IPS DF 6.9 (cell line): ENCODE data around the gene S1PR1.

Source experiments
- DNase-seq: peaks from one replicate; pipeline ENCODE4 v3.0.0-alpha.2; 2013; ENCODE audit warnings: low read depth, low spot score
- H3K27ac ChIP-seq: one replicate; pipeline ENCODE4 v1.5.1; 2013; ENCODE audit warnings: low read length, control low read depth
- H3K27me3 ChIP-seq: 2 replicates; pipeline ENCODE4 v1.6.1; 2013; ENCODE audit warnings: mild to moderate bottlenecking, low read length; ENCODE audit not compliant: control insufficient read depth, insufficient read depth
- H3K36me3 ChIP-seq: 2 replicates; pipeline ENCODE4 v1.6.1; 2013; ENCODE audit warnings: low read length; ENCODE audit not compliant: control insufficient read depth, insufficient read depth
- H3K4me1 ChIP-seq: 2 replicates; pipeline ENCODE4 v1.6.1; 2013; ENCODE audit warnings: low read length; ENCODE audit not compliant: control insufficient read depth, insufficient read depth
- H3K4me3 ChIP-seq: 2 replicates; pipeline ENCODE4 v1.5.1; 2013; ENCODE audit warnings: mild to moderate bottlenecking, low read length
- H3K9me3 ChIP-seq: 2 replicates; pipeline ENCODE4 v1.6.1; 2013; ENCODE audit warnings: low read length, inconsistent platforms; ENCODE audit not compliant: control insufficient read depth, insufficient read depth
- WGBS: extraction: QIAGEN DNeasy Blood & Tissue Kit; methylation state at CpG from one replicate; pipeline ENCODE4 v1.1.7; 2013; ENCODE audit warnings: mixed read lengths, missing lambda C conversion rate; ENCODE audit not compliant: insufficient read length, insufficient coverage; 5-methylcytosine and 5-hydroxymethylcytosine counted together

S1PR1 gene

GRCh38 chr1:101245246-101245927 is 8.6 kb downstream of the S1PR1 start:
- Histone ChIP-seq H3K27ac (no peak overlapping the region), H3K4me3 (no peak overlapping the region), H3K9me3 (no peaks in the 10 kb centered on the region), H3K27me3 (no peaks in the 10 kb centered on the region), H3K36me3 (no peaks in the 10 kb centered on the region), H3K4me1 (no peaks in the 10 kb centered on the region)
- WGBS: no CpG with 5 or more reads among the region's 2 CpGs
- no peak for DNase-seq

DNA sequence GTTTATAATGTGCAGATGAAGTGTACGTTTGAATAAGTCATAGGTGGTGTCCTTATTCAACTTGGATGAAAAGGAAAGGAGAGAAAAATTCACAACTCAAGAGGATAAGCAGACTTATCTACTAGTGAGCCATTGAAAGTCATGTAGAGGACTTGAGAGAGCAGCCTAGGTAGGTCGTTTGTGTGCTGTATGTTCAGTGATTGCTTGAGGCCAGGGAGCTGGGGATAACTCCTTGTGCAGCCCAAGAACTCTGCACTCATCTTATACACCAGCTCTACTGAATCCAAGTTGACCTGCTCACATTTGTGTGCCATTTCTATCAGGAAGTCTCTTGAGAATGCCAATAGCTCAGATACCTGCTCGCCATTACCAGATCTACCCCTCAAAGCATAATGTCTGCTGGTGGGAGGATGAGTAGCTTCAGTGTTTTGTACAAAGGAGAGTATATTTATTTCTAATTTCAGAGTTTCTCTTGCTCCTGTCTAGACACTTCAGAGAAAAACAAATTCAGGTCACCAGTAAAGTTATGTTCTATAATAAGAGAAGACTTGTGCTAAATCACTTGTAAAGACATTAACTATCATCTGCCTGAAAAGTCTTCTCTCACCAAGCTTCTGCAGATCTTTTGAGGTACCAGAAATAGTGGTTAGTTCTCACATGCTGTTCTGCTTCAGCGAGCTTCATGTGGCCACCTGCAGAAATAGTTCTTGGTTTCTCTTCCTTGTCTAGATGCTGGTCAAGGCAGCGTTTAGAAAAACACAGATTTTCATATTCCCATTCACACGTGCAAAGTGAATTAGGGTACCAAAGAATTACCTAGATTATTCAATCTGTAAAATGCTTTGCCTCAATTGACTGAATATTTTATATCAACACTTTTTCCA is 10.8 kb downstream of the S1PR1 start:
- Histone ChIP-seq H3K27me3 (no peaks in the 10 kb centered on the region), H3K36me3 (no peaks in the 10 kb centered on the region), H3K4me1 (no peaks in the 10 kb centered on the region), H3K4me3 (no peak overlapping the region), H3K9me3 (no peaks in the 10 kb centered on the region), H3K27ac (no peak overlapping the region)
- WGBS: no CpG with 5 or more reads among the region's 6 CpGs
- no peak for DNase-seq

DNA sequence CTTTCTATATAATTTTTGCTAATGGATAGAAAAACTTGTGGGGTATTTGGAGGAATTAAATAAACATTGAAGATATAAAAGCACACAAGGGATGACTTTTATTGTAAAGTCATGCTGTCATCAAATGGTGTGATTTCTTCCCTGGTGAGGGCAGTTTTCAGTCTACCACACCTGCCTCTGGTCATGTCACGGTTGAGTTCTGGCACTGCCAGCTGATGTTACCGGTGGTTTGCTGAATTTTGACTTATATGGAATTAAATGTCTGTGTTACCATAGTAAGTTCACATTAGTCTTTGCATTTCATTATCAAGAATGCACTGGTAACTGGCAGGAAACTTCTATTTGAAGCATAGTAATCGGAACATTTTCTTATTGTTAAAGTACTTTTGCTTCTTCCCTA is 13.4 kb downstream of the S1PR1 start:
- DNase-seq: no peak
- H3K27me3 ChIP-seq: no peaks in the 10 kb centered on the region
- no peak overlapping the region for H3K27ac ChIP-seq
- no CpG with 5 or more reads among the region's 3 CpGs for WGBS
- no peaks in the 10 kb centered on the region for H3K9me3 ChIP-seq
- no peaks in the 10 kb centered on the region for H3K36me3 ChIP-seq
- H3K4me1 ChIP-seq: no peaks in the 10 kb centered on the region
- no peak overlapping the region for H3K4me3 ChIP-seq

DNA sequence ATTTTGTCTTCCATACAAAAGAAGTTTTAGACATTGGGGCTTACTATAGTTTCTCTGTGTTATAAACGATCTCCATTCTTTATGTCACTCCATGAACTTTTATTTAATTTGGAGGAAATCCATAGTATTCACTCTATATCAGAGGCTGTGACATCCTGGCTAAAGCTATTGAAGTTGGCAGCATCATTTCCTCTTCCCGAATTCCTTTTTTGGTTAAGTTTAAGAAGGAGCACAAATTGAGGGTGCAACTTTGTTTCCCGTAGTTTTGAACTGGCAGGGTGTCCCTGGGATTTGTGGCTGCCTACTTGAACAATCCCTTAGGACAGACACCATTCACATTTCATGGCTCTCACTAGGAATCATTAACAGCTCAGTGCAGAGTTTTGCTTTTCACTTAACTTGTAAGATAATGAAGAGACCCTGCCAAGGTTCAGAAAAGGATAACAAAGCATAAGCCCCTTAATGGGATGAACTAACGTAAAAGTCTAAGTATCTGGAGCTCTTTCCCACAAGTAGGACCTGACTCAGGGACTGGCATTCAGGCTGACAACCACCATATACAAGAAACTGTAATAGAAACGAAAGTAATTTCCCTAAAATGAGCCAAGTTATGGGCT is 13.9 kb downstream of the S1PR1 start:
- H3K4me1 ChIP-seq: no peaks in the 10 kb centered on the region
- DNase-seq: no peak
- WGBS: no CpG with 5 or more reads among the region's 5 CpGs
- no peaks in the 10 kb centered on the region for H3K36me3 ChIP-seq
- H3K27ac ChIP-seq: no peak overlapping the region
- no peaks in the 10 kb centered on the region for H3K27me3 ChIP-seq
- H3K9me3 ChIP-seq: no peaks in the 10 kb centered on the region
- no peak overlapping the region for H3K4me3 ChIP-seq

DNA sequence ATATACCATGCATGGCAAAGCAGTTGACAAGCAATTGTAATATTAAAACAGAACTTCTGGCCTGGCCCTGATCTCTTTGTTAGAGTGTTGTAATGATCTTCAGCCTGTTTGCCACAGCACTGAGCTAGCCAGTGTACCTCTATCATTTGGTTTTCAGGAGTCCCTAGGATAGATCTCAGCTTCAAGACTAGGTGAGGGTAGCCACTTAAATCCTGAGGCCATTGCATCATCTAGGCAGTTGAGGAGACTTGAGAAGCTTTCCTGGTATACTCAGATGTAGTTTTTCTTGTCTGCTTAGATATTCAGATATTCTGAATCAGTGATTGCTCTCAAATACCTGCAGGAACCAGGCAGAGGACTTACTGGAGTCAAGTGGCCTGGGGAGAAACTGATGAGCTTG is 14.7 kb downstream of the S1PR1 start:
- Histone ChIP-seq H3K36me3 (no peaks in the 10 kb centered on the region), H3K27me3 (no peaks in the 10 kb centered on the region), H3K4me3 (no peak overlapping the region), H3K4me1 (no peaks in the 10 kb centered on the region), H3K9me3 (no peaks in the 10 kb centered on the region), H3K27ac (no peak overlapping the region)
- no peak for DNase-seq

GRCh38 chr1:101253976-101254674 is 17.3 kb downstream of the S1PR1 start:
- no CpG with 5 or more reads among the region's 11 CpGs for WGBS
- no peak overlapping the region for H3K27ac ChIP-seq
- no peaks in the 10 kb centered on the region for H3K4me1 ChIP-seq
- H3K9me3 ChIP-seq: no peaks in the 10 kb centered on the region
- no peaks in the 10 kb centered on the region for H3K27me3 ChIP-seq
- DNase-seq: no peak
- no peak overlapping the region for H3K4me3 ChIP-seq
- H3K36me3 ChIP-seq: no peaks in the 10 kb centered on the region

- H3K27ac ChIP-seq: no peak overlapping the region
- no peak for DNase-seq
These were observed 20.9 kb downstream of the S1PR1 start for GRCh38 chr1:101257500-101258325.

GRCh38 chr1:101259744-101260148 is 22.9 kb downstream of the S1PR1 start:
- H3K4me1 ChIP-seq: no peaks in the 10 kb centered on the region
- no peaks in the 10 kb centered on the region for H3K36me3 ChIP-seq
- DNase-seq: no peak
- H3K27me3 ChIP-seq: no peaks in the 10 kb centered on the region
- H3K27ac ChIP-seq: no peak overlapping the region
- no peaks in the 10 kb centered on the region for H3K9me3 ChIP-seq
- no peak overlapping the region for H3K4me3 ChIP-seq

More at GRCh38 chr1:101257500-101258325, 20.9 kb downstream of the S1PR1 start:
- no peaks in the 10 kb centered on the region for H3K36me3 ChIP-seq
- H3K4me3 ChIP-seq: no peak overlapping the region
- no CpG with 5 or more reads among the region's 3 CpGs for WGBS
- H3K9me3 ChIP-seq: no peaks in the 10 kb centered on the region
- no peaks in the 10 kb centered on the region for H3K27me3 ChIP-seq
- H3K4me1 ChIP-seq: no peaks in the 10 kb centered on the region

DNA sequence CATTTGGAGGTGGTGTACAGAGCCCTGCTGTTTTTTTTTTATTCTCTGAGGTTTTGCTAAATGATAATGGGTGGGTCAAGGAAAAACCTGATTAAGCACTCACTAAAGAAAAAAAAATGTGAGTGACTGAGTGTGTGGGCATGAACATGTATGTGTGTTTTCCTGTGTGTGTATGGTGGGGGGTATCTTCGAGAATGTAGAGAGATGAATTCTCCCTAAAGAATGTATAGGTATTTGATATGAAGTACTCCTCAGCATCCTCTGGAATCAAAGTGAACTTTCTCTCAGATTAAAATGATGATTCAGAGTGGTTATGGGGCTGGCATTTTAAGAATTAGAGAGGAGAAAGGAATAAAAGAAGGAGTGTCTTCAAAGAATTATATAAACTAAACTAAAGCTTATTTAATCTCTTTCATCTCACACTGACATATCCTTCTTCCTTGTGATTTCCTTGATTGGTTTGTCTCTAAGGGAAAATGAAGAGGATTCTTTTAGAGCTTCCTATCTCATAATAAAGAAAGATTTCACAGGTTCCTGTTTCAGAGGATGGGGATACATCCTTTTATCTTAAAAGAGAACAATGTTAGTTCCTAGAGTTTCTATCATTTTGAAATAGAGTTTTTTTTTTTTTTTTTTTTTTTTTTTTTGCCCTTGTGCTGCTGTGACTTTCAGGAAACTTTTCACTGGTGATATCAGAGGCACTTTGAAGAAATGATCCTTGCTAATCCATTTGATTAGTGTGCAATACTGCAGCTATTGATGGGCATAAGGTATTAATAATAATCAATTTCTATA is 23.9 kb downstream of the S1PR1 start:
- H3K4me3 ChIP-seq: no peak overlapping the region
- no peak overlapping the region for H3K27ac ChIP-seq
- no peaks in the 10 kb centered on the region for H3K4me1 ChIP-seq
- H3K36me3 ChIP-seq: no peaks in the 10 kb centered on the region
- no CpG with 5 or more reads among the region's 1 CpG for WGBS
- no peaks in the 10 kb centered on the region for H3K9me3 ChIP-seq
- H3K27me3 ChIP-seq: no peaks in the 10 kb centered on the region
- no peak for DNase-seq
